Measurements from ENCODE around the gene STK32B.

DNA sequence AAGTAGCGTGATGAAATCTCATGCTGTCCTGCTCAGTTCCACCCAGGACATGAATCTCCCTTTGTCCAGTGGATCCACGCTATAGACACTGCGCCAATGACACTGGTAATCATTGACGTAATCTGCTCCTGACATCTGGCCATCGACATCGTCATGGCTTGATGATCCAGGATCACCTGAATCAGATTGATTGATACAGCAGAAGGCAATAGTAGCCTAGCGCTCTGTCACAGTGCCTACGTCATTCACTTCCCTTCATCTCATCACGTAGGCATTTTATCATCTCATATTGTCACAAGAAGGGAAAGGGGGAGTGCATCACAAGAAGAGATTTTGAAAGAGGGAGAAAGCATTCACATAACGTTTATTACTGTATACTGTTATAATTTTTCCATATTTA, 68.8 kb downstream of the STK32B start:
- TF ChIP-seq, protein P1, sequence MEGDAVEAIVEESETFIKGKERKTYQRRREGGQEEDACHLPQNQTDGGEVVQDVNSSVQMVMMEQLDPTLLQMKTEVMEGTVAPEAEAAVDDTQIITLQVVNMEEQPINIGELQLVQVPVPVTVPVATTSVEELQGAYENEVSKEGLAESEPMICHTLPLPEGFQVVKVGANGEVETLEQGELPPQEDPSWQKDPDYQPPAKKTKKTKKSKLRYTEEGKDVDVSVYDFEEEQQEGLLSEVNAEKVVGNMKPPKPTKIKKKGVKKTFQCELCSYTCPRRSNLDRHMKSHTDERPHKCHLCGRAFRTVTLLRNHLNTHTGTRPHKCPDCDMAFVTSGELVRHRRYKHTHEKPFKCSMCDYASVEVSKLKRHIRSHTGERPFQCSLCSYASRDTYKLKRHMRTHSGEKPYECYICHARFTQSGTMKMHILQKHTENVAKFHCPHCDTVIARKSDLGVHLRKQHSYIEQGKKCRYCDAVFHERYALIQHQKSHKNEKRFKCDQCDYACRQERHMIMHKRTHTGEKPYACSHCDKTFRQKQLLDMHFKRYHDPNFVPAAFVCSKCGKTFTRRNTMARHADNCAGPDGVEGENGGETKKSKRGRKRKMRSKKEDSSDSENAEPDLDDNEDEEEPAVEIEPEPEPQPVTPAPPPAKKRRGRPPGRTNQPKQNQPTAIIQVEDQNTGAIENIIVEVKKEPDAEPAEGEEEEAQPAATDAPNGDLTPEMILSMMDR (IDR thresholded peaks at IDR 0.05) = no peak
- no peak for TF ChIP-seq POLR2A (IDR thresholded peaks at IDR 0.05)
